ENCODE data around the gene STAC3.

The STAC3 gene

DNA sequence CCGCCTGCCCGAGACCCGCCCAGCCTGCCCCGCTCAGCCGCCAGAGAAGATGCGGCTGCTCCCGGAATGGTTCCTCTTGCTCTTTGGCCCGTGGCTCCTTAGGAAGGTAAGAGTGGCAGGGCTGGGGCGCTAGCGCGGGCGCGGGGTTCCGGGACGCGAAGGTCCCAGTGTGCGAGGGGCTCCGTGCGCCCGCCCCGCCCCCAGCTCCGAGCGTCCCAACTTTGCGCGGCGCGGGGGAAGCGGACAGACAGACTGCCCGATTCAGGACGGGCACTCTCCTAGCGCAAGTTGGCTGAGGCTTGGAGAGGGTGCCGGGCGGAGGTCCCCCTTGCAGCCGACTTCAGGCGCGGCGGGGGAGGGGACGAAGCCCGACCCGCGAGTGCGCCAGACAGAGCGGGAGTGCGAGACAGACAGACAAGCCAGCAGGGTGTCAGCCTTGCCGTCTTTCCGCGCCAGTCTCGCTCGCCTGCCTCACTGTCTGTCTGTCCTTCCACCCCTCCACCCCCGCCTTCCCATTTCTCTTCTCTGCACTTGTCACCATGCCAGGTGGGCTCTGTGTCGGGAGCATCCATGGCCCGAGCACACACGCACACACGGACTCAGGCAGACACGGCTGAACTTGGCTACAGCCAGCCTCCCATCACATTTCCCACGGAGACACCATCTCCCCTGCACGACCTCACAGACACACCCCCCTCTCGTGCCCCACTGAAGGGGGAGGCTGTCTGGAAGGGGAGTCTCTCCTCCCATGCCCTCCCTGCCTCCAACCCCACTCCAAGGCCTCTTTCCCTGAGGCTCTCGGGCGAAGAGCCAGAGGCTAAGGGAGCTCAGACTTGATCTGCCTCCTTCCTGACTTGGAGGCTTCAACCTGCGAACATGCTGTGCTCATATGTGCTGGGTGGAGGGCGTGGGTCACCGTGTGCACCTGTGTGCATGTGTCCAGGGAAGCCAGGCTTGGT lies 33.8 kb downstream of the STAC3 start (continued):
- no peak for TF ChIP-seq ZFP69B (tag by site-specific recombination; IDR thresholded peaks at IDR 0.05)
- TF ChIP-seq, protein P1, sequence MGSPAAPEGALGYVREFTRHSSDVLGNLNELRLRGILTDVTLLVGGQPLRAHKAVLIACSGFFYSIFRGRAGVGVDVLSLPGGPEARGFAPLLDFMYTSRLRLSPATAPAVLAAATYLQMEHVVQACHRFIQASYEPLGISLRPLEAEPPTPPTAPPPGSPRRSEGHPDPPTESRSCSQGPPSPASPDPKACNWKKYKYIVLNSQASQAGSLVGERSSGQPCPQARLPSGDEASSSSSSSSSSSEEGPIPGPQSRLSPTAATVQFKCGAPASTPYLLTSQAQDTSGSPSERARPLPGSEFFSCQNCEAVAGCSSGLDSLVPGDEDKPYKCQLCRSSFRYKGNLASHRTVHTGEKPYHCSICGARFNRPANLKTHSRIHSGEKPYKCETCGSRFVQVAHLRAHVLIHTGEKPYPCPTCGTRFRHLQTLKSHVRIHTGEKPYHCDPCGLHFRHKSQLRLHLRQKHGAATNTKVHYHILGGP (tag by site-specific recombination; IDR thresholded peaks at IDR 0.05), result no peak
- no peak for TF ChIP-seq ZNF146 (tag by site-specific recombination; IDR thresholded peaks at IDR 0.05)
- TF ChIP-seq SETDB1 (IDR thresholded peaks at IDR 0.05; ENCODE audit: insufficient read length, low read length), result no peak
- TF ChIP-seq ZNF529 (tag by site-specific recombination; IDR thresholded peaks at IDR 0.05; ENCODE audit: insufficient replicate concordance), result no peak
- TF ChIP-seq, protein P2, sequence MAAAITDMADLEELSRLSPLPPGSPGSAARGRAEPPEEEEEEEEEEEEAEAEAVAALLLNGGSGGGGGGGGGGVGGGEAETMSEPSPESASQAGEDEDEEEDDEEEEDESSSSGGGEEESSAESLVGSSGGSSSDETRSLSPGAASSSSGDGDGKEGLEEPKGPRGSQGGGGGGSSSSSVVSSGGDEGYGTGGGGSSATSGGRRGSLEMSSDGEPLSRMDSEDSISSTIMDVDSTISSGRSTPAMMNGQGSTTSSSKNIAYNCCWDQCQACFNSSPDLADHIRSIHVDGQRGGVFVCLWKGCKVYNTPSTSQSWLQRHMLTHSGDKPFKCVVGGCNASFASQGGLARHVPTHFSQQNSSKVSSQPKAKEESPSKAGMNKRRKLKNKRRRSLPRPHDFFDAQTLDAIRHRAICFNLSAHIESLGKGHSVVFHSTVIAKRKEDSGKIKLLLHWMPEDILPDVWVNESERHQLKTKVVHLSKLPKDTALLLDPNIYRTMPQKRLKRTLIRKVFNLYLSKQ (tag by site-specific recombination; IDR thresholded peaks at IDR 0.05; ENCODE audit: borderline replicate concordance), result no peak
- TF ChIP-seq RBAK (tag by site-specific recombination; IDR thresholded peaks at IDR 0.05), result no peak
- TF ChIP-seq ZNF768 (tag by site-specific recombination; IDR thresholded peaks at IDR 0.05), result no peak
- TF ChIP-seq MYNN (tag by site-specific recombination; IDR thresholded peaks at IDR 0.05; ENCODE audit: borderline replicate concordance), result no peak
- TF ChIP-seq, protein P3, sequence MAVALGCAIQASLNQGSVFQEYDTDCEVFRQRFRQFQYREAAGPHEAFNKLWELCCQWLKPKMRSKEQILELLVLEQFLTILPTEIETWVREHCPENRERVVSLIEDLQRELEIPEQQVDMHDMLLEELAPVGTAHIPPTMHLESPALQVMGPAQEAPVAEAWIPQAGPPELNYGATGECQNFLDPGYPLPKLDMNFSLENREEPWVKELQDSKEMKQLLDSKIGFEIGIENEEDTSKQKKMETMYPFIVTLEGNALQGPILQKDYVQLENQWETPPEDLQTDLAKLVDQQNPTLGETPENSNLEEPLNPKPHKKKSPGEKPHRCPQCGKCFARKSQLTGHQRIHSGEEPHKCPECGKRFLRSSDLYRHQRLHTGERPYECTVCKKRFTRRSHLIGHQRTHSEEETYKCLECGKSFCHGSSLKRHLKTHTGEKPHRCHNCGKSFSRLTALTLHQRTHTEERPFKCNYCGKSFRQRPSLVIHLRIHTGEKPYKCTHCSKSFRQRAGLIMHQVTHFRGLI (tag by site-specific recombination; IDR thresholded peaks at IDR 0.05), result peak; percentile 43; the same call in 1 of the 2 replicates
- peak; percentile 10; the same call in 1 of the 2 replicates for TF ChIP-seq SP2 (tag by site-specific recombination; IDR thresholded peaks at IDR 0.05)
- peak; percentile 94 for TF ChIP-seq GLIS2 (tag by site-specific recombination; IDR thresholded peaks at IDR 0.05)
- peak; percentile 55; the same call in 1 of the 2 replicates for TF ChIP-seq ZNF324 (tag by site-specific recombination; IDR thresholded peaks at IDR 0.05)
- no peak for TF ChIP-seq SCRT1 (tag by site-specific recombination; IDR thresholded peaks at IDR 0.05; ENCODE audit: borderline replicate concordance)
- peak; percentile 64 for TF ChIP-seq EGR2 (tag by site-specific recombination; IDR thresholded peaks at IDR 0.05; ENCODE audit: low read depth)
- TF ChIP-seq, protein P4, sequence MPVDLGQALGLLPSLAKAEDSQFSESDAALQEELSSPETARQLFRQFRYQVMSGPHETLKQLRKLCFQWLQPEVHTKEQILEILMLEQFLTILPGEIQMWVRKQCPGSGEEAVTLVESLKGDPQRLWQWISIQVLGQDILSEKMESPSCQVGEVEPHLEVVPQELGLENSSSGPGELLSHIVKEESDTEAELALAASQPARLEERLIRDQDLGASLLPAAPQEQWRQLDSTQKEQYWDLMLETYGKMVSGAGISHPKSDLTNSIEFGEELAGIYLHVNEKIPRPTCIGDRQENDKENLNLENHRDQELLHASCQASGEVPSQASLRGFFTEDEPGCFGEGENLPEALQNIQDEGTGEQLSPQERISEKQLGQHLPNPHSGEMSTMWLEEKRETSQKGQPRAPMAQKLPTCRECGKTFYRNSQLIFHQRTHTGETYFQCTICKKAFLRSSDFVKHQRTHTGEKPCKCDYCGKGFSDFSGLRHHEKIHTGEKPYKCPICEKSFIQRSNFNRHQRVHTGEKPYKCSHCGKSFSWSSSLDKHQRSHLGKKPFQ (tag by site-specific recombination; IDR thresholded peaks at IDR 0.05), result no peak
- TF ChIP-seq, protein P5, sequence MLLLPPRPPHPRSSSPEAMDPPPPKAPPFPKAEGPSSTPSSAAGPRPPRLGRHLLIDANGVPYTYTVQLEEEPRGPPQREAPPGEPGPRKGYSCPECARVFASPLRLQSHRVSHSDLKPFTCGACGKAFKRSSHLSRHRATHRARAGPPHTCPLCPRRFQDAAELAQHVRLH (tag by site-specific recombination; IDR thresholded peaks at IDR 0.05), result no peak
- TF ChIP-seq ZNF175 (tag by site-specific recombination; IDR thresholded peaks at IDR 0.05), result no peak
- TF ChIP-seq, protein P6, sequence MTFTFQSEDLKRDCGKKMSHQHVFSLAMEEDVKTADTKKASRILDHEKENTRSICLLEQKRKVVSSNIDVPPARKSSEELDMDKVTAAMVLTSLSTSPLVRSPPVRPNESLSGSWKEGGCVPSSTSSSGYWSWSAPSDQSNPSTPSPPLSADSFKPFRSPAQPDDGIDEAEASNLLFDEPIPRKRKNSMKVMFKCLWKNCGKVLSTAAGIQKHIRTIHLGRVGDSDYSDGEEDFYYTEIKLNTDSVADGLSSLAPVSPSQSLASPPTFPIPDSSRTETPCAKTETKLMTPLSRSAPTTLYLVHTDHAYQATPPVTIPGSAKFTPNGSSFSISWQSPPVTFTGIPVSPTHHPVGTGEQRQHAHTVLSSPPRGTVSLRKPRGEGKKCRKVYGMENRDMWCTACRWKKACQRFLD (tag by site-specific recombination; IDR thresholded peaks at IDR 0.05), result no peak
- TF ChIP-seq KLF16 (tag by site-specific recombination; IDR thresholded peaks at IDR 0.05), result peak; percentile 85
- TF ChIP-seq, protein P7, sequence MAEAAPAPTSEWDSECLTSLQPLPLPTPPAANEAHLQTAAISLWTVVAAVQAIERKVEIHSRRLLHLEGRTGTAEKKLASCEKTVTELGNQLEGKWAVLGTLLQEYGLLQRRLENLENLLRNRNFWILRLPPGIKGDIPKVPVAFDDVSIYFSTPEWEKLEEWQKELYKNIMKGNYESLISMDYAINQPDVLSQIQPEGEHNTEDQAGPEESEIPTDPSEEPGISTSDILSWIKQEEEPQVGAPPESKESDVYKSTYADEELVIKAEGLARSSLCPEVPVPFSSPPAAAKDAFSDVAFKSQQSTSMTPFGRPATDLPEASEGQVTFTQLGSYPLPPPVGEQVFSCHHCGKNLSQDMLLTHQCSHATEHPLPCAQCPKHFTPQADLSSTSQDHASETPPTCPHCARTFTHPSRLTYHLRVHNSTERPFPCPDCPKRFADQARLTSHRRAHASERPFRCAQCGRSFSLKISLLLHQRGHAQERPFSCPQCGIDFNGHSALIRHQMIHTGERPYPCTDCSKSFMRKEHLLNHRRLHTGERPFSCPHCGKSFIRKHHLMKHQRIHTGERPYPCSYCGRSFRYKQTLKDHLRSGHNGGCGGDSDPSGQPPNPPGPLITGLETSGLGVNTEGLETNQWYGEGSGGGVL (tag by site-specific recombination; IDR thresholded peaks at IDR 0.05), result peak; percentile 98
- TF ChIP-seq ZNF510 (tag by site-specific recombination; IDR thresholded peaks at IDR 0.05; ENCODE audit: insufficient replicate concordance), result no peak
- peak; percentile 86 for TF ChIP-seq KLF9 (tag by site-specific recombination; IDR thresholded peaks at IDR 0.05; ENCODE audit: low read depth)
- peak; percentile 75 for TF ChIP-seq ZNF366 (tag by site-specific recombination; conservative IDR thresholded peaks at IDR 0.05)
- no peak for TF ChIP-seq ZNF830 (tag by site-specific recombination; IDR thresholded peaks at IDR 0.05; ENCODE audit: low read depth)
- peak; percentile 80 for TF ChIP-seq ZBTB48 (tag by site-specific recombination; IDR thresholded peaks at IDR 0.05)
- no peak for TF ChIP-seq ZNF792 (tag by site-specific recombination; IDR thresholded peaks at IDR 0.05)
- no peak for TF ChIP-seq HOXC10 (CRISPR knock-in tag; IDR thresholded peaks at IDR 0.05)
- no peak for TF ChIP-seq ZNF114 (tag by site-specific recombination; IDR thresholded peaks at IDR 0.05)
- no peak for TF ChIP-seq ZBTB21 (tag by site-specific recombination; IDR thresholded peaks at IDR 0.05)
- TF ChIP-seq ZNF747 (tag by site-specific recombination; IDR thresholded peaks at IDR 0.05), result no peak

Measured in HEK293 (cell line).